Trophoblast cell (in vitro differentiated cells and primary cell): ENCODE data around the gene FOXC1.

Source experiments
- DNase-seq, 2 donors: peaks; one replicate each; pipeline ENCODE4 v3.0.0-alpha.2; 2016
- H2AFZ ChIP-seq: 2 replicates; pipeline ENCODE4 v1.6.1; 2013; ENCODE audit warnings: low read length, moderate library complexity, mild to moderate bottlenecking; ENCODE audit not compliant: insufficient read depth, poor library complexity
- H2AK5ac ChIP-seq: 2 replicates; pipeline ENCODE4 v1.6.1; 2013; ENCODE audit warnings: mild to moderate bottlenecking, low read length
- H2BK120ac ChIP-seq: 2 replicates; pipeline ENCODE4 v1.6.1; 2013; ENCODE audit warnings: low read length, mild to moderate bottlenecking, moderate library complexity; ENCODE audit not compliant: insufficient read depth, poor library complexity
- H2BK12ac ChIP-seq: 2 replicates; pipeline ENCODE4 v1.6.1; 2013; ENCODE audit warnings: mild to moderate bottlenecking, low read length, moderate library complexity
- H2BK5ac ChIP-seq: 2 replicates; pipeline ENCODE4 v1.6.1; 2013; ENCODE audit warnings: low read length, low read depth, moderate library complexity, mild to moderate bottlenecking; ENCODE audit not compliant: poor library complexity
- H3K14ac ChIP-seq: 2 replicates; pipeline ENCODE4 v1.6.1; 2013; ENCODE audit warnings: mild to moderate bottlenecking, low read length
- H3K18ac ChIP-seq: 2 replicates; pipeline ENCODE4 v1.6.1; 2013; ENCODE audit warnings: mild to moderate bottlenecking, low read length
- H3K23ac ChIP-seq: 2 replicates; pipeline ENCODE4 v1.6.1; 2013; ENCODE audit warnings: low read length
- H3K27ac ChIP-seq: 2 replicates; pipeline ENCODE4 v1.5.1; 2013; ENCODE audit warnings: low read depth, mild to moderate bottlenecking, inconsistent platforms, low read length, moderate library complexity
- H3K27me3 ChIP-seq: 2 replicates; pipeline ENCODE4 v1.6.1; 2013; ENCODE audit warnings: inconsistent platforms, mild to moderate bottlenecking, low read length, moderate library complexity; ENCODE audit not compliant: insufficient read depth
- H3K36me3 ChIP-seq, 2 experiments: 1 replicate in 1 of 2; 2 replicates in 1 of 2; pipeline ENCODE4 v1.6.1; 2013; ENCODE audit warnings: low read length in 2 of 2, mild to moderate bottlenecking in 2 of 2, moderate library complexity in 1 of 2; ENCODE audit not compliant: insufficient read depth in 2 of 2, control insufficient read depth in 1 of 2
- H3K4ac ChIP-seq: 2 replicates; pipeline ENCODE4 v1.6.1; 2013; ENCODE audit warnings: low read depth, mild to moderate bottlenecking, low read length, moderate library complexity
- H3K4me1 ChIP-seq, 2 experiments: 1 replicate in 1 of 2; 2 replicates in 1 of 2; pipeline ENCODE4 v1.6.1; 2013; ENCODE audit warnings: low read length in 2 of 2, mild to moderate bottlenecking in 2 of 2, moderate library complexity in 1 of 2; ENCODE audit not compliant: insufficient read depth in 2 of 2, control insufficient read depth in 1 of 2
- H3K4me2 ChIP-seq: 2 replicates; pipeline ENCODE4 v1.6.1; 2013; ENCODE audit warnings: inconsistent platforms, mild to moderate bottlenecking, low read length, moderate library complexity
- H3K4me3 ChIP-seq: 2 replicates; pipeline ENCODE4 v1.5.1; 2013; ENCODE audit warnings: mild to moderate bottlenecking, low read depth, low read length, inconsistent platforms
- H3K79me1 ChIP-seq: one replicate; pipeline ENCODE4 v1.6.1; 2013; ENCODE audit warnings: low read length
- H3K79me2 ChIP-seq: 2 replicates; pipeline ENCODE4 v1.6.1; 2013; ENCODE audit warnings: low read length, mild to moderate bottlenecking; ENCODE audit not compliant: control insufficient read depth, insufficient read depth, poor library complexity
- H3K9ac ChIP-seq: 2 replicates; pipeline ENCODE4 v1.6.1; 2013; ENCODE audit warnings: mild to moderate bottlenecking, low read length
- H3K9me3 ChIP-seq: 2 replicates; pipeline ENCODE4 v1.6.1; 2013; ENCODE audit warnings: low read depth, mild to moderate bottlenecking, control low read depth, inconsistent platforms, low read length; ENCODE audit not compliant: insufficient read depth
- H4K12ac ChIP-seq: 2 replicates; pipeline ENCODE4 v1.6.1; 2013; ENCODE audit warnings: low read depth, mild to moderate bottlenecking, low read length, moderate library complexity
- H4K8ac ChIP-seq: 2 replicates; pipeline ENCODE4 v1.6.1; 2013; ENCODE audit warnings: low read depth, mild to moderate bottlenecking, low read length, moderate library complexity
- H4K91ac ChIP-seq: one replicate; pipeline ENCODE4 v1.6.1; 2013; ENCODE audit warnings: low read depth, mild to moderate bottlenecking, low read length, moderate library complexity
- WGBS: extraction: QIAGEN DNeasy Blood & Tissue Kit; methylation state at CpG from one replicate; pipeline ENCODE4 v1.1.7; 2013; ENCODE audit warnings: missing lambda C conversion rate; ENCODE audit not compliant: insufficient read length, insufficient coverage; ENCODE audit errors: extremely low coverage; 5-methylcytosine and 5-hydroxymethylcytosine counted together

The FOXC1 gene

DNA sequence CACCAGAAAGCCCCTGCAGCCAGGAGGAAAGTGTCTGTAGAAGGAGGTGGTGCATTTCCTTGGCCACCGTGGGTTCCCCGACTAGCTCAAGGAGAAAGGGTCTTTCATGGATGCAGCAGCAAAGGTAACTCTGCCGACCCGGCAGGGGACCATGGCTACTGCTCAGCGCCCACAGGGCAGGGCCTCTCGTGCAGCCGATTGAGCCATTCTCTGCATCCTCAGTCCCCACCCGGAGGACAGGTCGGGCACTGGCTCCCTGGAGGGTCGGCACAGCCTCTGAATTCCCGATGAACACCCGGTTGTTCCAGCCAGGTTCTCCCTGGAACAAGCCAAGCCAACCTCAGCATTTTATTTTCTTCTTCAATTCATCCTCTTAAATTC lies 24.1 kb upstream of the FOXC1 start:
- H3K27me3 ChIP-seq = no peaks in the 10 kb centered on the region
- WGBS = no CpG with 5 or more reads among the region's 12 CpGs
- no peak overlapping the region for H4K91ac ChIP-seq
- H3K18ac ChIP-seq = no peak overlapping the region
- H3K79me1 ChIP-seq = no peaks in the 10 kb centered on the region
- no peaks in the 10 kb centered on the region for H3K79me2 ChIP-seq
- H2BK12ac ChIP-seq = no peak overlapping the region
- no peaks in the 10 kb centered on the region for H3K36me3 ChIP-seq
- H2BK5ac ChIP-seq = no peak overlapping the region
- H3K4me1 ChIP-seq = no peaks in the 10 kb centered on the region
- H3K9ac ChIP-seq = no peak overlapping the region
- no peak overlapping the region for H3K23ac ChIP-seq
- no peak overlapping the region for H2AFZ ChIP-seq
- H3K4ac ChIP-seq = no peak overlapping the region
- H3K4me3 ChIP-seq = no peak overlapping the region
- no peak overlapping the region for H2BK120ac ChIP-seq
- no peak overlapping the region for H2AK5ac ChIP-seq
- no peak overlapping the region for H3K27ac ChIP-seq
- no peak overlapping the region for H3K14ac ChIP-seq
- H4K12ac ChIP-seq = no peak overlapping the region
- no peak overlapping the region for H3K4me2 ChIP-seq
- DNase-seq = no peak
- H4K8ac ChIP-seq = no peak overlapping the region
- H3K9me3 ChIP-seq = peaks cover 5% of the 10 kb centered on the region

DNA sequence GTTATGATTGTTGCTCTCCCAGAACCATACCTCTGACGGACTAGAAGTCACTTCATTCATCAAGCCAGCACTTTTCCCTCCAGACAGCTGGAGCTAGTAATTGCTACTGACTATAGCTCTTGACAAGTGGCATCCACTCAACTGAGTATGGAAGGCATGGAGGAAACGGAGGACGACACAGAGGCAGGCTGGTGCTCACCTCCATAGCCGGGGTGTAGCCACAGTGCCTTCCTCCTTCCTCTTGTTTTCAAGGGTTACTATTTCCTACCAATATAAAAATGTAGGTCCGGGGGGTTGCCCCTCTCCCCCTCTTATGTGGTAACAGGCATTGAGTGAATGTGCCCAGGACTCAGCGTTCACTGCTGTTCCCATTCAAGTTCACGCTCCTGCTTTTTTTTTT lies 23.5 kb upstream of the FOXC1 start:
- Histone ChIP-seq H3K23ac (no peak overlapping the region), H3K36me3 (no peaks in the 10 kb centered on the region), H3K79me2 (no peaks in the 10 kb centered on the region), H4K8ac (no peak overlapping the region), H3K4me3 (no peak overlapping the region), H4K12ac (no peak overlapping the region), H2BK5ac (no peak overlapping the region), H3K18ac (no peak overlapping the region), H2BK12ac (no peak overlapping the region), H3K4me2 (no peak overlapping the region), H3K9ac (no peak overlapping the region), H3K27me3 (no peaks in the 10 kb centered on the region), H2AFZ (no peak overlapping the region), H3K4ac (no peak overlapping the region), H3K79me1 (no peaks in the 10 kb centered on the region), H3K27ac (no peak overlapping the region), H3K4me1 (no peaks in the 10 kb centered on the region), H4K91ac (no peak overlapping the region), H3K14ac (no peak overlapping the region), H2BK120ac (no peak overlapping the region), H2AK5ac (no peak overlapping the region), H3K9me3 (peaks cover 5% of the 10 kb centered on the region)
- no peak for DNase-seq
- no CpG with 5 or more reads among the region's 7 CpGs for WGBS

DNA sequence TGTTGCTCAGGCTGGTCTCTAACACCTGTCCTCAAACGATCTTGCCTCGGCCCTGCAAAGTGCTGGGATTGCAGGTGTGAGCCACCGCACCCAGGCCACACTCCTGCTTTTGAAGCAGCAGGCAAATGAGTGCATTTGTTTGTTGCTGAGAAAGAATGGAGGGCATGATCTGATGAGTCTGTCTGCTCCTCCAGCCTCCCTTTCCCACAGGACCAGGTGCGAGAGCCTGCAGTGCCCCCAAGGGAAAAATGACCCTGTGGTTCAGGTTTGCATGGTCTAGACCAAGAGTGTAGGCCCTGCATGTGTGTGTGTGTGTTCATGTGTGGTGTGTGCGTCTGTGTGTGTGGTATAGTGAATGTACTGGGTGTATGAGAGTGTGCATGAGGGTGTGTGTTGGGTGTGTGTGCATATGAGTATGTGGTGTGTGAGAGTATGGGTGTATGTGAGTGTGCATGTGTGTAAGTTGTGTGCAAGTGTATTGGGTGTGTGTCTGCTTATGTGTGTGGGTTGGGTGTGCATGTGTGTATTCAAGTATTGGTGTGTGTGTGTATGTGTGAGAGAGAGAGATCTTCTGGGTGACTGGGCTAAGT lies 22.8 kb upstream of the FOXC1 start:
- Histone ChIP-seq H3K4me3 (no peak overlapping the region), H4K8ac (no peak overlapping the region), H3K36me3 (no peaks in the 10 kb centered on the region), H4K12ac (no peak overlapping the region), H2AFZ (no peak overlapping the region), H2AK5ac (no peak overlapping the region), H2BK120ac (no peak overlapping the region), H2BK12ac (no peak overlapping the region), H3K23ac (no peak overlapping the region), H3K18ac (no peak overlapping the region), H3K27me3 (no peaks in the 10 kb centered on the region), H3K14ac (no peak overlapping the region), H3K4me2 (no peak overlapping the region), H3K79me2 (no peaks in the 10 kb centered on the region), H3K79me1 (no peaks in the 10 kb centered on the region), H3K9ac (no peak overlapping the region), H3K4me1 (no peaks in the 10 kb centered on the region), H4K91ac (no peak overlapping the region), H3K27ac (no peak overlapping the region), H2BK5ac (no peak overlapping the region), H3K9me3 (peaks cover 5% of the 10 kb centered on the region), H3K4ac (no peak overlapping the region)
- no peak for DNase-seq
- no CpG with 5 or more reads among the region's 5 CpGs for WGBS

DNA sequence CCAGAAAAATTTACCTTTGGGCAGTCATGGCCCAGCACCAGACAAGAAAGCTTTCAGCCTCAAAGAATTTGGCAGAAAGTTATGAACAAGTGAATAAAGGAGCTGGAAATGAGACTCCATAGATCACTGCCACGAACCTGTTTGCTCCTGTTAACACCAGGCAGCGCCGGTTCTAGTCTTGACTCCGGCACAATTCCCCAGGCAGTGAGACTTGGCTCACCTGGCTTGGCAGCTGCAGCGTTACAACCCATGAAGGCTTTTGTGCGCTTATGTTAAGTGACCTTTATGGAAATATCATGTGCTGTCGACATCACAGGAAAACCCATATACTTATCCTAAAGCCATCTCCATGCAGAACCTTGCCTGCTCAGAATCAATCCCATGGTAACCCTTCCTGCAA lies 22.2 kb upstream of the FOXC1 start:
- H4K12ac ChIP-seq = no peak overlapping the region
- H4K8ac ChIP-seq = no peak overlapping the region
- H2AFZ ChIP-seq = no peak overlapping the region
- no peak overlapping the region for H3K4me3 ChIP-seq
- no peak overlapping the region for H3K14ac ChIP-seq
- no peak overlapping the region for H3K4me2 ChIP-seq
- no peak overlapping the region for H3K27ac ChIP-seq
- no peaks in the 10 kb centered on the region for H3K27me3 ChIP-seq
- DNase-seq = no peak
- no peak overlapping the region for H2BK120ac ChIP-seq
- H3K18ac ChIP-seq = no peak overlapping the region
- H3K4me1 ChIP-seq = no peaks in the 10 kb centered on the region
- no peak overlapping the region for H3K9ac ChIP-seq
- H3K79me2 ChIP-seq = no peaks in the 10 kb centered on the region
- no CpG with 5 or more reads among the region's 7 CpGs for WGBS
- H3K23ac ChIP-seq = no peak overlapping the region
- no peaks in the 10 kb centered on the region for H3K36me3 ChIP-seq
- no peaks in the 10 kb centered on the region for H3K79me1 ChIP-seq
- H2BK5ac ChIP-seq = no peak overlapping the region
- no peak overlapping the region for H2BK12ac ChIP-seq
- H4K91ac ChIP-seq = no peak overlapping the region
- H3K9me3 ChIP-seq = peaks cover 5% of the 10 kb centered on the region
- no peak overlapping the region for H2AK5ac ChIP-seq
- H3K4ac ChIP-seq = no peak overlapping the region
